Middle frontal gyrus (tissue), 1 donor: Measurements from ENCODE around the gene CHST2.
"Not testable (repeated sequence)": the region's sequence is repeated elsewhere in the genome, so short reads cannot be mapped to it uniquely, and the experiment has no call there.

Source experiments
- DNase-seq: peaks from one replicate; pipeline ENCODE4 v3.0.0-alpha.2; 2015; ENCODE audit warnings: low spot score; ENCODE audit errors: extremely low spot score

CHST2 gene

DNA sequence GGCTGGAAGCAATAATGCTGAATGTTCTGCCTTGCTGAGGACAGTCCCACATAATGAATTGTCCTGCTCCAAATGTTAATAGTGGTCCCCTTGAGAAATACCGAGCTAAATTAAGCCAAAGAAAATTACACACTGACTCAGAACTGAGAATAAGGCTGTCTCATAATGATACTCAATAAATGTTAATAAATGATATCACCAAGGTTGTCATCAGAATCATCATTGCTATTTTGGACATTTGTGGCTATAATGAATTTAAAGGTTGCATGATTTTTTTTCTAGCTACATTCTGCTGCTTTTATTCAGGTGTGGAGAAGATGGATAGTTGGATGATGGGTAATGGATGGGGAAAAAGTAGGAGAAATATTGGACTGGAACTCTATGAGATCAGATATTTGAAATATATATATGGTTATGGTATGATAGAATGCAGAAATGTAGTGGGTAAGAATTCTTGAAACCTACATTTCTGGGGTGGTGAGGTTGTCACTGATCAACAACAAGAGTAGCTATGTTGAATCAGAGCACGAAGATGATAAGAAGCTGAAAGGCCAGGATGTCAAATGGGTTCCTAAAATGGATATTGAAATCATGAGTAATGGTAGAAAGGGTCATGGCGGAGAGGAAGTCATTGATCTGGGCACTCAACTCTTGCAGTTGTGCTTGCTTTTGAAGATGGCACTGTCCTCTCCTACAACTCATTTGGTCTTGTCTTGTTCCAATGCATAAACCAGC is 12.8 kb downstream of the CHST2 start:
- no peak for DNase-seq

DNA sequence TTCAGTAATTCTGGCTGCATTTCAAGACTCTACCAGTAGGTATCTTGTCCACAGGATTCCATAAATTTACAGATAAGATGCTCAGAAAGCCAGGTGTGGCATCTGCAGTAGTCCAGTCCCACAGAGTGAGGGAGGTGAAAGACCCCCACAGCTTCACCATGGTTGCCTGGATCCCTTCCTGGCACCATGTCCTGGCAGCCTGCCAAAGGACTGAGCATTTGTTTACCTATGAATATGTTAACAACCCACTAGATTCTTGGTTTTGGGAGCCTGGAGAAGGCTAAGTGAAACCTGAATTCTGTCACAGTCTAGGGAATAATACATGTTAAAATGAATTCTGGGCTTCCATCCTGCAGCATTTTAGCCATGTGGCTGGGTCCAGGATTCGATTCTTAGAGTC is 14.9 kb downstream of the CHST2 start:
- DNase-seq = no peak

DNA sequence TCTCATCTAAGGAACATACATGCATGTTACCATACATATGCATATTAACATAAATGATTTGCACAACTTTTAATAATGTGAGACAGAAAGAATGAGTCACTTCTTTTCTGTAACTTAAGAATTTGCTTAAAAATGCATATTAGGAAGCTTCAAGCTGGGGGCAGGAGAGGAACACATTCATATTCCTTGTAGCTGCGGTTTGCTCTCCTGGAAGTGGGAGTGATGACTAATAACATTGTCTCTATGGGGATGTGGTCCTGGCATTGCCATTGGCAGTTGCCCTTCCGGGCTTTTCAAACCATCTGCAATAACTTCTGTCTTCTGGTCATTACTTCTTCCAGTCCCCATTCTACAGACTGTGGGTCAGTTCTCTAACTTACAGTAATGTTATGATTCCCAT is 15.6 kb downstream of the CHST2 start:
- DNase-seq = no peak

DNA sequence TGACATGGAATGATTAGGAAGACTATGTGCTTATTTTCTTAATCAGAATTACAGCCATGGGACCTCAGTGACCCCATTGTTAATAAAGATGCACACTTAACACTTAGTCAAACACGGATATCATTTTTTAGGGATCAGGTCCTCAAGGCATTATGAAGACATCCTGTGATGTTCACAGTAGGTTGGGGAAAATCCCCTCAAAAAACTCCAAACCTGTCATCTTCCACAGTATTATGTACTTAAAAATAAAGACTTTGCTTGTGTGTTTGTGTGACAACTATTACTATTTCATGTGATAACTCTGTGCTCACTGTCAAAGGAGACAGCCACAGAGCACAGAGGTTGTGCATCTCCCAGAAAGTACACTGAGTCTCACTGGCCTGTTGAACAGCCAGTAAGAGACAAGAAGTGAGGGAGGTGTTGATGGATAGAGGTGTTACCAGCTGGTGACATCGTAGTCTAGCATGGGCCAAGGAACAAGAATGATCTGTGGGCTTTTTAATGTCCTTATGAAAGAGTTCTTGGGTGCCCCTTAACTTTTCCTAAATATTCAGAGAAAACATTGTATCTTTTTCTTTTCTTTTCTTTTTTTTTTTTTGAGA is 18.0 kb downstream of the CHST2 start:
- no peak for DNase-seq

DNA sequence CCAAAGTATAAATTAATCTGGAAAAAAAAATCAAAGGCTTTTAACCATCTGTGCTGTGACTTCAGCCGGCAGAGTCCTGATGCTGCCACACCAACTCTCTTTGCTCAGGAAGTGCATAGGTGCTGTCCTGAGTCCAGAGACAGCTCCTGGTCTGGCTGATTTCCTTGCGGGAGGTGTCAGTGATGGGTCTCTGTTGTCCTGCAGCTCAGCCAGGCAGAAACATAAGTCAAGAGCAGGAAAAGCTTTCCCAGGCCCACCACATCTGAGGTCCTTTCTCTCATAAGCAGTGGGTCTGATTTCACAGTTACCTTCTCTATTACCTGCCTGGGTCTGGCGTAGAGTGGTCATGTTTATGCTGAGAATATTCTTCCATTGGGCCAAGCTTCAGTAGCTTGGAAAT is 19.4 kb downstream of the CHST2 start:
- no peak for DNase-seq

DNA sequence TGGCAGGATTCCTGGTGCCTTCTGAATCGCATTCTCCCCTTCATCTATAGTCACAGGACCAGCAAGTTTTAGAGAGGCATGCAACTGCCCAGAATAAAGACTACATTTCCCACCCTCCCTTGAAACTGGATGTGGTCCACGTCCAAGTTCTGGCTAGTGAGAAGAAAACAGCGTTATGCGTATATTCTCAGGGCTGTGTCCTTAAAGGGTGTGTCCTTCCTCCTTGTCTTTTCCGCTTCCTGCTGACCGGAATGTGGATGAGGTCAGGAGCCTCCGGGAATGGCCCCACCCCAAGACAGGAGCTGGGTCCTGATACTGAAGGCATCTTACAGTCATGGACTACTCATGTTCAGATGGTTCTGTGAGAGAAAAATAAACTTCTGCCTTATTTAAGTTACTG is 20.2 kb downstream of the CHST2 start:
- DNase-seq = no peak

DNA sequence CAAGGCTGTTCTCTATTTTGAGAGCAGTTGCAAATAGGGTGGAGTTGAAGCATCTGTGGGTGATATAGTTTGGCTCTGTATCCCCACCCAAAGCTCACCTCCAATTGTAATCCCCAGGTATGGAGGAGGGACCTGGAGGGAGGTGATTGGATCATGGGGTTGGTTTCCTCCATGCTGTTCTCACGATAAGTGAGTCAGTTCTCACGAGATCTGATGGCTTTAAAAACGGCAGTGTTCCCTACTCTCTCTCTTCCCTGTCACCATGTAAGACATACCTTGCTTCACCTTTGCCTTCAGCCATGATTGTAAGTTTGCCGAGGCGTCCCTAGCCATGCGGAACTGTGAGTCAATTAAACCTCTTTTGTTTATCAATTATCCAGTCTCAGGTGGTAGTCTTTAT is 21.0 kb downstream of the CHST2 start:
- no peak for DNase-seq

DNA sequence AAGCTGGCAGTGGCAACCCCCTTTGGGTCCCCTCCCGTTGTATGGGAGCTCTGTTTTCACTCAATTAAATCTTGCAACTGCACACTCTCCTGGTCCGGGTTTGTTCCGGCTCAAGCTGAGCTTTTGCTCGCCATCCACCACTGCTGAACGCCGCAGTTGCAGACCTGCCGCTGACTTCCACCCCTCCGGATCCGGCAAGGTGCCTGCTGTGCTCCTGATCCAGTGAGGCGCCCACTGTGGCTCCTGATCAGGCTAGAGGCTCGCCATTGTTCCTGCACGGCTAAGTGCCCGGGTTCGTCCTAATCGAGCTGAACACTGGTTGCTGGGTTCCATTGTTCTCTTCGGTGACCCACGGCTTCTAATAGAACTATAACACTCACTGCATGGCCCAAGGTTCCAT is 22.8 kb downstream of the CHST2 start:
- no peak for DNase-seq

DNA sequence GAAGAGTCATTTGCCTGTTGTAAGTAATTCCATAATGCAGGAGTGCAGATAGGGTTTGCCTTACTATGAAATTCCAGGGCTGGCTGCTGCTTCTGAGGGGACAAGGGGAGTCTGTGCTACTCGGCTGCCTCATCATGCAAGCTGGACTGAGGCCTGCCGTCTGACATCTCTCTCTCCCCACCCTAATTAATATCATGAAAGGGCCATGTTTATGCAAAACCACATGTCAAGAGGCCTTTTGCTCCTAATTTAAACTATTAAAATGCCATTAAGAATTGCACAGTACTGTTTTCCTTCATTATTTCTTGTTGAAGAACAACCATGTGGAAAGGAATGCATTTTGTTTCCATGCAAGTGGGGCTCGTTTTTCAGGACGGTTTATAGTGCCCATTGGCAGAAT is 26.3 kb downstream of the CHST2 start:
- no peak for DNase-seq

DNA sequence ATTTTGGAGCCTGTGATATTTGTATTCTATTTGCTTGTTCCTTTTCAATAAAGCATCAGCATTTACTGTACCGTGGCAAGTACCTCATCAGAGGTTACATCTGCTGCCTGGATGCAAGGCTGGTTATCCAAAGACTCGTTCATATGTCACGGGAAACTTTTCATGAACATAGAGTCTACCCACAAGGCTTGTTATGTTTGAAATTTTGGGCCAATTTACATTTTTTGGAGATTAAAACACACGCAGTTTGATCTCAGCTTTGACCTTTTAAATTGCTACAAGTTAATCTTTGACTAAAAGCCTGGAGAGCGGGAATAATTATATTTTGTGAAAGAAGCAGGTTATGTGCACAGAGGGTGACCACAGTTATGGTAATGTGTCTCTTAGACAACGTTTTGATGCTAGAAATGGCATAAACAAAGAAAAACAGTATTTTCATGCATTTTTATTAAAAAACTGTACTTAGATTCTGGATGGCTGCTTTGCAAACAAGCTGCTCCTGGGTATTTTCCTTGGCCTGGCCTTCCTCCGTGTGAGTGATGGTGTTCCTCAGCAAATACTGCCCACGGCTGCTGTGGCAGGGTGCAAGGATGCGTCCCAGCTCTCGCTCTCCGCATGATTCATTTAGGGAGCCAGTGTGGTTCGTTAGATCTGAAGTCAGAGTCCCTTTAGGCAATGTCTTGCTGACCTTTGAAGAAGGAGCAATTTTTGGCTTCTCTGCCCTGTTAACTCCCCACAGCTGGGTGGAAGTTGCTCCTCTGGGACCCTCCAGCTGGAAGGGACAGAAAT is 27.1 kb downstream of the CHST2 start:
- DNase-seq = no peak

DNA sequence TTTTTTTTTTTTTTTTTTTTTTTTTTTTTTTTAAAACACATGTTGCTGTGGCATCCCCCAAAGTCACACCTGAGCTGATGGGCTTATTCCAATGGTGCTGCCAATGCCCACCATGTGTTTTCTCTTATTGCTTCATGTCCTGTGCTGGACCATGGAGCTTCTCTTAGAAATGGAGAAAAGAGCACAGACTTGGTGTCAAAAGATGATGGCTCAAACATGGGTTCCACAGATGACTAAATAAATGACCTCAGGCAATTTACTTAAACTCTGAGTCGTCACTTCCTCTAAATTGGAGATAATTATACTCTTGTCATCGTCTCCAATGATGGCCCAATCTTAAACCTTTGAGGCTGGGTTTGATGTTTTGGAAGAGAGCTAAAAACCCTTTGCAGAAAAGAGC is 28.1 kb downstream of the CHST2 start:
- no peak for DNase-seq

DNA sequence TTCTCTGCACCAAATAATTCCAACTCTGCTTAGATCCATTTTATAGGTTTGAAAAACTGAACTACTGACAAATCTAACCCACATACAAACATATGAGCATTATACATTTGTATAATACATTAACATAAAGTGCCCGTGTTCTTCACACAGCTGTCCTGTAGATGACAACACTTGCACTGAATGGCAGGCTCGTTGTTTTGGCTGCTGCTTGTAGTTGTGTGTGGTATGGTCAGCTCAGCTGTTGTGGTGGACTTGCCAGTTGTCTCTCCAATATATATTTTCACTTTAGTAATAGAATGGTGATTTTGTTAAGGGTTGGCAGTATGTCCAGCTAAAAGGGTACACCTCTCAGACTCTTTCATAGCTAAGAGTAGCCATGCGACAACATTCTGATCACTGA is 30.5 kb downstream of the CHST2 start:
- DNase-seq = no peak

DNA sequence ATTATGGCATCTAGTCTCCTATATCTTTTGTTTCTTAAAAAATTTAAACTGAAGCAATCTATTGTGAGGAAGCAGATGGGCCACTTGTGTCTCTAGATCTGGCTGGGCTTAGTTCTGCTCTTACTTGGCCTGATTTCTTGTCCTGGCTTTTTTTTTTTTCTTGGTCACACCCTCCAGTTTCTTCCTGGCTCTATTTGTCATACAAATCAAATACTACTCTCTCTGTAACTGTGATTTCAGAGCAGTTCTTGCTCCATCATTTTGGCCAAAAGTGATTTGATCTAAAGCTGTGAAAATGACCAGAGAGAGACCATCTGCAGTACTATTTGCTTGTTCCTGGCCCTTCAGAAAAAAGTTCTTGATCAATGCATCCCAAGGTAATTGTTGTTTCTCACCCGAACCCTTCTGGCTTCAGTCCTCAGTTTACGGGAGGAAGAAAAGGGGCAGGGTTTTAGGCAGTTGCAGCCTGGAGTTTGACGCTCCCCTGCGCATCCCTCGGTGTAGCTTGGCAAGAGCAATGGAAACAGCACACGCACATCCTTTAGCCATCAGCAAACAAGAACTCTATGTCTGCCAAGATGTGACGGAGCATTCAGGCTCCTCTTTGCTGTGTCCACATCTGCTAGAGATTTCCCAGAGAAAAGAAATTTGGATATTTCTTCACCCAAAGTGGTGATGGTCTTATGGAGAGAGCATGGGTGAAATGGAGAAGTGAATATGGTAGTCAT is 31.6 kb downstream of the CHST2 start:
- no peak for DNase-seq

DNA sequence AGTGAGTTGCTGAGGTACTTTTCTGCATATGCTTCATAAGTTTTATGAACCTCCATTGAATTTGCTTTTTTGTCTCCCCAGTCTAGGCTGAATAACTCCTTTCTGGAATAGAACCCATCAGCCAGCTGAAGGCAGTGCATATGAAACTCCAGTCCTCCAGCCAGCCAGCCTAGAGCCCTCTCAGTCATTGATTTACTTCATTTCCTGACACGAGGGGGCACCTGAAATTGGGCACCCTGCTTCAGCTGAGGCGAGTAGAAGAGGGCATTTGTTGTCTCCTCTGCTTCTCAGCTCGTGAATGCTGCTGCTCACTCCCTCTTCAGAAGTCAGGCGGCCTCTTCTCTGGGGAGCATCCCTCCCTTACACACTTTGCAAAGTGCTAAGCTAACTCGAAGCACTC is 32.5 kb downstream of the CHST2 start:
- DNase-seq = no peak

DNA sequence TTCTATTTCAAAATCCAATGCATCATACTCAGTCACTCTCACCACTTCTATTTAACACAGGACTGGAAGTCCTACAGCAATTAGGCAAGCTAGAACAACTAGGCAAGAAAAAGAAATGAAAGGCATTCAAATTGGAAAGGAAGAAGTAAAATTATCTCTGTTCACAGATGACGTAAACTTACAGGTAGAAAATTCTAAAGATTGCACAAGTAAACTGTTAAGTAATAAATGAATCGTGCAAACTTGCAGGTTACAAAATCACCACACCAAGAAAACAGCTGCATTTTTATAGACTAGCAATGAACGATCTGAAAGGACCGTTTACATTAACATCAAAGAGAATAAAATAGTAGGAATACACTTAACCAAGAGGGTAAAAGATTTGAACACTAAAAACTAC is 36.2 kb downstream of the CHST2 start:
- DNase-seq = no peak

DNA sequence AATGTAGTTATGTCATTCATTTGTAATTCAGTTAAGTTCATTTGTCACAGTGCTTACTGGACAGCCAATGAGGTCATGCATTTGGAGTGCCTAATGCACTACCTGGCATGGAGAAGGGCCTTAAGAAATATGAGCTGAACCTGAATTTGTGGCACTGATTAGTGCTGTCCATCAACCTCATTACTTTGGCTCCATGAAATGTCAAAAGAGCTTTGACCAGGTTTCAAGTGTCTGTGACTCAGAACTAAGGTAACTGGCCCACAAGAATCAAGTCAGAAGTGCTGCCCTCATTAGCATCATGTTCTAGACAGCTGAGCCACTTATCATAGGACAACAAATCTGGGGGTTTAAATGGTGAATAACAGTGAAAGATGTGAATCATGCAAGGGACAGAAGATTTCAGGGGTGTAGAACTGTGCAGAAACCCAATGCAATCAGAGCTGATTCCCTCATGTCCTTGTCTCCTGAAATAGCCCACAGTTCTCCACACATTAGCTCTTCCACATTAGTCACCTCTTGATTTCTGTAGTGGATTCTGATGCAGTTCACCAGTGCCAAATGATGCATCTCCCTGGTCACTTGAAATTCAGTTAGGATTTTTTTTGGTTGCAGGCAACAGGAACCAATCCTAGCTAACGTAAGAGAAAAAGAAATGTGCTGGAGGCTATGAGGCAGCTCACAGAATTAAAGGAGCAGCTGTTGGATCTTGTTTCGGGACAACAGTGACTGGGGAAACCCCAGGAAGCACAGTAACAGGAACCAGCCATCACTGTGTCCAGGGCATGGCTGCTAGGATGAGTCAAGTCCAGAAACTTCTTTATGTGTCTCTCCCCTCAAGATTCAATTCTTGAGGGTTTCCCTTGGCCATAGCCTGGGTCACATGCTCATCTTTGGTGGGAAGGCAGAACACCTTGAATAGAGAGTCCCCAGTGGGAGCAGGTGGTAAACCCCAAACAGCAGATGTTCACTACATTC is 38.7 kb downstream of the CHST2 start:
- no peak for DNase-seq

DNA sequence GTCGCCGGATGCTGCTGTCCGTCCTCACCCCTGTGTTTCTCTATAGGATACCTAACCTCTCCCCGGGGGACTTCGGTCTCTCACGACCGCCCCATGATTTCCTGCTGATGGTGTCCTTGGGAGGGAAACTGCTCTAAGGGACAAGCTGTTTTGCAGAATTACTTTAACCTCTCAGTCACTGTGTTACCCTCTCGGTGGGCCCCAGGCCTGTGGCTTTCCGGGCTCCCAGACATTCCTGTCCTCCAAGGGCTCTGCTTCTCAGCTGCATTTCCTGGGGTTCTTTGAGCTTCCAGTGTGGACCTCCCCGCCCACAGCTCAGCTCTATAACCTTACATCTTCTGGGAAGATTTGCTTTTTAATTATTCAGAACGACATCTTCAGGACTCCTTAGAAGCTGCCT is 40.9 kb downstream of the CHST2 start:
- DNase-seq = no peak

DNA sequence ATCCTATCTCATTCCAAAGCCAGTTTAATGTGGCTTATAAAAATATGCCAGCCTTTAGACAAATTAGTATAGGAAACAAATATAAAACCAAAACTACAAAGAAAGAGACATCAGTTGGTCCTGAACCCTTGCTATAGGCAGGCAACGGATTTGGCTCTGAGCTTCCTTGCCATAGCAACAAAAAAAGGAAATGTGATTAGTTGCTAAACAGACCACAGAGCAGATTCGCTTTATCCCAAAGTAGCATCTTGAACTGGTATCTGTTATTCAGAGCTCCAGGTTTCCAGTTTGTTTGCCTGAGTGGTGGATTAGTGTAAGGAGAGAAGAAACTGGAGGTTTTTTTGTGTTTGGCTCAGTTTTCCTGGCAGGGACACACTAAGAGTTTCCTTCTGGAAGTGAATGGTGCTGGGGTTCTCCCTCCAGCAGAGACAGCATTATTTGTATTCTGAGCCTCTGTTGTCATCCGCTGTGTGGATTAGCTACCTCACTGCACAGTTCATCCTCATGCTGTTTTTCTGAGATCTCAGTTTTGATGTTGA is 44.1 kb downstream of the CHST2 start:
- DNase-seq = no peak

DNA sequence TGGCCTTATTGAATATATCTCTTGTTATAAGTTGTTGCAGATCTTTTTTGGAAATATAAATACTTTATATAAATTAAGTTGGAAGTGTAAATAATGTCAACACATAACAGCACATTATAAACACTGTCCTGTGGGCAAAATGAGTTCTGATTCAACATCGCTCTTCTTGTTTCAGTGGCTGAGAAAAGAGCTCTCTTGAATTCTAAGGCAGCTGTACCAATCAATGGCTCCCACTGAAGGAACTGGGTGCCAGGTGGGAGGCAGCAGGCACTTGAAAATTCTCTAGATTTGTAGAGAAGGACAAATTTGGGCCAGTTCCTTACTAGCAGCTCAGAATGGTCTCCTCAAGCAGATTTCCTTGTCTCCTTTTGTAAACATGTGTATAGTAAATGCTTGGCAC is 45.6 kb downstream of the CHST2 start:
- no peak for DNase-seq

DNA sequence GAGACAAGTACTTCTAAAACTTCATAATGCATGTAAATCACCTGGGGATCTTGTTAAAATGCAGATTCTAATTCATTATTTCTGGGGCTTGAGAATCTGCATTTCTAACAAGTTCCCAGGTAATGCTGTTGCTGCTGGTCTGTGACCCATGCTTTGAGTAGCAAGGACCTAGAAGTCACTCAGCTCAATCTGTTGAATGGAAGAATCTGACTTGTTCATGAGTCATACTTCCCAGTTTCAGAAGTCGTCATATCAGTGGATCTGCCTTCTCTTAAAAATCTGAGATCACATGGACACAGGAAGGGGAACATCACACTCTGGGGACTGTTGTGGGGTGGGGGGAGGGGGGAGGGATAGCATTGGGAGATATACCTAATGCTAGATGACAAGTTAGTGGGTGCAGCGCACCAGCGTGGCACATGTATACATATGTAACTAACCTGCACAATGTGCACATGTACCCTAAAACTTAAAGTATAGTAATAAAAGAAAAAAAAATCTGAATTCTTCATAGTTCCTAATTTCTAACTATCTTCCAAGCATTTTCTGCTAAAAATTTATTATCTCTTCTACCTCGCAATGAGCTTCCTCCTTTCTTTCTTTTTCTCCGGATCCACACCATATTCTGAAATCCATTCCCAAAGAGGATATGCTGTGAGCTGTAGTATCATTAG is 46.2 kb downstream of the CHST2 start:
- not testable (repeated sequence) for DNase-seq
